Astrocyte of the hippocampus (primary cell): Measurements from ENCODE around the gene BCL7B.
"Not testable (repeated sequence)": the region's sequence is repeated elsewhere in the genome, so short reads cannot be mapped to it uniquely, and the experiment has no call there.

Experiments
- DNase-seq: peaks from one replicate; pipeline ENCODE4 v3.0.0; 2011; ENCODE audit warnings: low read depth, low spot score

The BCL7B gene

DNA sequence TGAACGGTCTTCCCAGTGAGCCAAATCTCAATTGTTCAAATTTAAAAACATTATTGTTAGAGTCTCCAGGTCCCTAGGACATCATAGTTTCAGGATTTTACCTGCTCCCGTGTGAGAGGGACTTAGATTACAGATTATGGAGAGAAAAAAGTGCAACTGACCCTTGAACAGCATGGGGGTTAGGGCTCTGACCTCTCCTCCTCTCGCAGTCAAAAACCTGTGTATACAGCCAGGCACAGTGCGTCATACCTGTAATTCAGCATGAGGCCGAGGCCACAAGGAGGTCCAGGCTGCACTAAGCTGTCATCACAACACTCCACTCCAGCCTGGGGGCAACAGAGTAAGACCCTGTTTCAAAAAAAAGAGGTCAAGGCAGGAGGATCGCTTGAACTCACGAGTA is 60.9 kb downstream of the BCL7B start:
- DNase-seq, result no peak

DNA sequence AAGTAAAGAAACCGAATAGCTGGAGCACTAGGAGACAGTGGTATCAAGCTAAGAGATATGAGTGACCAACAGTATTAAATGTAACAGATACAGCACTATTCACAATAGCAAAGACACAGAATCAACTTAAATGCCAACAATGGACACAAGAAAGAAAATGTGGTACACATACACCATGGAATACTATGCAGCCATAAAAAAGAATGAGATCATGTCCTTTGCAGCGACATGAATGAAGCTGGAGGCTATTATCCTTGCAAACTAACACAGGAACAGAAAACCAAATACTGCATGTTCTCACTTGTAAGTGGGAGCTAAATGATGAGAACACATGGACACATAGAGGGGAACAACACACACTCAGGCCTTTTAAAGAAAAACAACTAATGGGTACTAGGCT is 62.0 kb downstream of the BCL7B start:
- DNase-seq, result not testable (repeated sequence)

DNA sequence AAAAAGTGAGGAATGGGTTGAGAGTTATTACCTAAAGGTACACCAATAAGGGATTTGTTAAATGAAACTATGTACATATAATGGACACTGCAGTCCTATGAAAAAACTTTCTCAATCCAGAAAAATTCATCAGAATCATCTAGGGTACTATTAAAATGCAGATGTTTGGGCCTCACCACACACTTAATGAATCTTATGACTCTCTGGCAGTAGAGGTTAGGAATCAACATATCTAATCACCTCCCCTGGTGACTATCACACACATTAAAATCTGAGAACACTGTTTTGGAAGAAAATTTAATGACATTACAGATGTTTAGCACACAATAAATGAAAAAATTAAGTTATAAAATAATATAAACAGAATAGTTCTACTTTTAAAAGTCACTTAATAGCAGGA is 67.5 kb downstream of the BCL7B start:
- DNase-seq, result no peak

DNA sequence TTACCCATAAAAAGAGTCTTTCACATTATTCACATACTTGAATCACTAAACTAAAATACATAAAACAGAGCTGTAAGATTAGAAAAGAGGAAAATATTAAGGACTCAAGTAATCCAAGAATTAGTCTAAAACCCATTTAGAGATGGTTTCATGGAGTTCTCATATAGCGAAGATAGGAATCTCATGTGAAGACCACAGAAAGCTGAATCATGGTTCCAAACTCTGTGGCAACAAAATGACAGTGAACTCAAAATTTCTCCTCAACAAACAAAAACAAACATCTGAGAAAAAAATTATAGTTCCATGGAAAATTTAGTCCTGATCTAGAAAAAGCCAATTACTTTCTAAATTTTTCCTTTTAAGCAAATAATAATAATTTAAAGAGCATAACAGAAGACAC is 70.0 kb downstream of the BCL7B start:
- no peak for DNase-seq
